Left ventricle myocardium inferior (tissue), 1 donor: ENCODE results near the gene MBTPS1. TPM values are rescaled to one million over a fixed set of nuclear protein-coding genes. Genes with fewer than 3 reads are reported as not detected.

Experiments
- DNase-seq: peaks from one replicate; pipeline ENCODE4 v3.0.0-alpha.2; 2020
- H3K27ac ChIP-seq: fragments of 200-600 bp; replicated peaks from 2 replicates; pipeline ENCODE4 v1.8.0; 2021
- H3K27me3 ChIP-seq: fragments of 200-600 bp; 2 replicates; pipeline ENCODE4 v1.8.0; 2021; ENCODE audit warnings: low read depth
- H3K36me3 ChIP-seq: fragments of 200-600 bp; 2 replicates; pipeline ENCODE4 v1.8.0; 2021
- H3K4me1 ChIP-seq: fragments of 200-600 bp; 2 replicates; pipeline ENCODE4 v1.8.0; 2021
- H3K4me3 ChIP-seq: fragments of 200-600 bp; 2 replicates; pipeline ENCODE4 v1.8.0; 2021; ENCODE audit warnings: mild to moderate bottlenecking, moderate library complexity
- H3K9me3 ChIP-seq: fragments of 200-600 bp; replicated peaks from 2 replicates; pipeline ENCODE4 v1.8.0; 2021
- intact Hi-C: fragments of 100-400 bp; cut with micrococcal nuclease; formaldehyde crosslinking; loops from one replicate; pipeline ENCODE4 v1.11.0; 2022
- total RNA-seq: library from RNA; stranded (reverse); fragmentation: NEBNext Ultra II Directional; extraction: Animal tissue kit (Norgen Biotek cat#: 25700); gene quantifications from one replicate; pipeline ENCODE4 v1.2.1, GENCODE V29; 2021
- TF ChIP-seq, protein P1 (sequence below): fragments of 200-600 bp; IDR thresholded peaks from 2 replicates; pipeline ENCODE4 v1.8.0; 2021; ENCODE audit warnings: antibody characterized with exemption, mild to moderate bottlenecking, borderline replicate concordance
- donor health status: DM: no; HTN: yes; CAD: no; lungs with severe emphysema.

Gene MBTPS1
- total RNA-seq, 1 donor from 2014 or later, result 72.5 TPM

- intact Hi-C loops, result loop anchor here (10.0 kb wide), 1 partner anchor 104 kb away; the partner anchor contains the start of gene TAF1C
- Histone ChIP-seq H3K4me1 (peaks cover 47% of the 10 kb centered on the region), H3K9me3 (no peaks in the 10 kb centered on the region), H3K4me3 (no peak overlapping the region), H3K27me3 (no peaks in the 10 kb centered on the region), H3K27ac (peak overlapping the region; percentile 65), H3K36me3 (peaks cover 78% of the 10 kb centered on the region)
- no peak for DNase-seq
- TF ChIP-seq, protein P1, sequence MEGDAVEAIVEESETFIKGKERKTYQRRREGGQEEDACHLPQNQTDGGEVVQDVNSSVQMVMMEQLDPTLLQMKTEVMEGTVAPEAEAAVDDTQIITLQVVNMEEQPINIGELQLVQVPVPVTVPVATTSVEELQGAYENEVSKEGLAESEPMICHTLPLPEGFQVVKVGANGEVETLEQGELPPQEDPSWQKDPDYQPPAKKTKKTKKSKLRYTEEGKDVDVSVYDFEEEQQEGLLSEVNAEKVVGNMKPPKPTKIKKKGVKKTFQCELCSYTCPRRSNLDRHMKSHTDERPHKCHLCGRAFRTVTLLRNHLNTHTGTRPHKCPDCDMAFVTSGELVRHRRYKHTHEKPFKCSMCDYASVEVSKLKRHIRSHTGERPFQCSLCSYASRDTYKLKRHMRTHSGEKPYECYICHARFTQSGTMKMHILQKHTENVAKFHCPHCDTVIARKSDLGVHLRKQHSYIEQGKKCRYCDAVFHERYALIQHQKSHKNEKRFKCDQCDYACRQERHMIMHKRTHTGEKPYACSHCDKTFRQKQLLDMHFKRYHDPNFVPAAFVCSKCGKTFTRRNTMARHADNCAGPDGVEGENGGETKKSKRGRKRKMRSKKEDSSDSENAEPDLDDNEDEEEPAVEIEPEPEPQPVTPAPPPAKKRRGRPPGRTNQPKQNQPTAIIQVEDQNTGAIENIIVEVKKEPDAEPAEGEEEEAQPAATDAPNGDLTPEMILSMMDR, result no peak
Observed at GRCh38 chr16:84080813-84081212, 35.9 kb downstream of the MBTPS1 start.

DNA sequence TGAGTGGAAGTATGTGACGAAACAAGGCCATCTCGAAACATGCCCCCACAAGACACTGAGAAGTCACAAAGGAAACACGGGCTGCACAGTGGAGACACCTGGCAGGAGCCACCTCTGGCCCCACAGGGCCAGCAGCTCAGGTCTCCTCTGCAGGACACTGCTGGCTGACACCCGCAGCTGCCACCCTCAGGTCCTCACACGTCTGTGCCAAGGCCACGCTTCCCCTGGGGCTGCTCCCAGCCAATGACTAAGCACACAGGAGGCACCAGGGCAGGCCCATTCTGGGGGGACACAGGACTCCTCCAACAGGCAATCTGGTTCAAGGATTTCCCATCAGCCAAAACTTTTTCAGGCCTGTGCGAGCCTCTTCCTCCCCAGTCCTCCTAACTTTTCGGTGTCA, 36.4 kb downstream of the MBTPS1 start:
- H3K27ac ChIP-seq, result peak overlapping the region; percentile 65
- intact Hi-C loops, result loop anchor here (10.0 kb wide), 1 partner anchor 104 kb away; the partner anchor contains the start of gene TAF1C

GRCh38 chr16:84079664-84080063, 37.1 kb downstream of the MBTPS1 start:
- Histone ChIP-seq H3K9me3 (no peaks in the 10 kb centered on the region), H3K4me1 (peaks cover 45% of the 10 kb centered on the region), H3K4me3 (no peak overlapping the region), H3K27ac (peak overlapping the region; percentile 65), H3K36me3 (peaks cover 89% of the 10 kb centered on the region), H3K27me3 (no peaks in the 10 kb centered on the region)
- TF ChIP-seq, protein P1, result no peak
- intact Hi-C loops, result loop anchor here (10.0 kb wide), 1 partner anchor 105 kb away; the partner anchor contains the start of gene TAF1C
- no peak for DNase-seq

More for the DNA sequence above, 36.4 kb downstream of the MBTPS1 start:
- Histone ChIP-seq H3K36me3 (peaks cover 83% of the 10 kb centered on the region), H3K9me3 (no peaks in the 10 kb centered on the region), H3K4me3 (no peak overlapping the region), H3K4me1 (peaks cover 47% of the 10 kb centered on the region), H3K27me3 (no peaks in the 10 kb centered on the region)
- TF ChIP-seq, protein P1, result no peak
- DNase-seq, result no peak

DNA sequence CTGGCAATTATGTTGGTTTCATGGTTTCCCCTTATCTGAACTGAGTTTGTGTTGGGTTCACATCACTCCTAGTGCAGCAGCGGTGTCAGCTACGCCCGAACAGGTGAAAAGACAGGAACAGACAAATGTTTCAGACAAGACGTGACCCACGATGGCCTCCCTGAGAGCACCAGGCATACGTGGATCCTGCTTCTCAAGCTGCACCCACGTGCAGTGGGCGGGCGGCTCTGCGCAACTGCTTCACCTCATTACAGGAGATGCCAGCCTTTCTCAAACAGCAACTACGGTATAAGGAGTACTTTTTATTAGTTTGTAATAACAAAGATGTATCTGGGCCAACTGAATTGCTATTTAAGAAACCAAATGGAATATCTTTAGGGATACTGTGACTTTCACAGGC, 41.4 kb downstream of the MBTPS1 start:
- peak overlapping the region; percentile 92 for H3K27ac ChIP-seq

DNA sequence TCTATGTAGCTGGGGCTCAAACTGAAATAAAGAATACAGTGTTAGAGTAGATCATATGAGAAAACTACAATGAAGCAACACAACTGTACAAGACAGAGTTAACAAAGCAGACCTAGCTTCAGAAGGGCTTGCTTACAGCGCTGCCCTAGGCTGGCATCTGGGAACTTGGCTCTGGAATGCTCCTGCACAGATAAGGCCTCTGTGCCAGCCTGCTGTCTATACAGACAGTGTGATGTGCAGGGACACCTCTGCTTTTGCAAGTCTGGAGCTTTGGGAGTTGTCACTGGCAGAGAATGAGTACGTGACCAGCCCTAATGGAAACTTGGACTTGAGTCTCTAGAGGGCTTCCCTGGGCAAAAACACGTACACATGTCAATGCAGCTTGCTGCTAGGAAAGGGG, 42.0 kb downstream of the MBTPS1 start:
- Histone ChIP-seq H3K27me3 (no peaks in the 10 kb centered on the region), H3K27ac (peak overlapping the region; percentile 92), H3K36me3 (peaks cover 88% of the 10 kb centered on the region), H3K4me3 (no peak overlapping the region), H3K9me3 (no peaks in the 10 kb centered on the region), H3K4me1 (peaks cover 52% of the 10 kb centered on the region)
- DNase-seq, result peak; percentile 61
- TF ChIP-seq, protein P1, result no peak
- intact Hi-C loops, result no loop called here

More for the DNA sequence above, 41.4 kb downstream of the MBTPS1 start:
- H3K9me3 ChIP-seq, result no peaks in the 10 kb centered on the region
- H3K27me3 ChIP-seq, result no peaks in the 10 kb centered on the region
- TF ChIP-seq, protein P1, result no peak
- intact Hi-C loops, result no loop called here
- DNase-seq, result no peak
- H3K4me1 ChIP-seq, result peaks cover 58% of the 10 kb centered on the region
- peak overlapping the region; percentile 18 for H3K4me3 ChIP-seq
- peaks cover 88% of the 10 kb centered on the region for H3K36me3 ChIP-seq
